GM19351 (cell line): ENCODE measurements around the gene ZNF544.
"Not testable (repeated sequence)": the region's sequence is repeated elsewhere in the genome, so short reads cannot be mapped to it uniquely, and the experiment has no call there.

ENCODE experiments used
- ATAC-seq: cut with Tn5 transposase; IDR thresholded peaks from one replicate; pipeline ENCODE4 v1.9.1; 2021; ENCODE audit warnings: mild to moderate bottlenecking, moderate library complexity; ENCODE audit not compliant: unreplicated experiment

Gene ZNF544

DNA sequence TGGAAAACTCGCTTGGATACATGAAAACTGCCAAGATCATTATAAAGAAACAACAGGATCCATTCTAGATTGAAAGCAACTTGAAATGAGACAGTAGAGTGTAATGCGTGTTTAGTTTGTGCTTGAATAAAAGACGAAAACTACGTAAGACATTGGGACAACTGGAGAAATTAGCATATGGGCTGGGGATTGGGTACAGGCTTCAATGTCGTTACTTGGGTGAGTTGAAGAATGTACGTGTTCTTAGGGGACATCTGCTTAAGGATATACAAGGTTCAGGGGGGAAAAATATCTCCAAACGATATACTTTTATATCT is 76.0 kb downstream of the ZNF544 start:
- no peak for ATAC-seq

DNA sequence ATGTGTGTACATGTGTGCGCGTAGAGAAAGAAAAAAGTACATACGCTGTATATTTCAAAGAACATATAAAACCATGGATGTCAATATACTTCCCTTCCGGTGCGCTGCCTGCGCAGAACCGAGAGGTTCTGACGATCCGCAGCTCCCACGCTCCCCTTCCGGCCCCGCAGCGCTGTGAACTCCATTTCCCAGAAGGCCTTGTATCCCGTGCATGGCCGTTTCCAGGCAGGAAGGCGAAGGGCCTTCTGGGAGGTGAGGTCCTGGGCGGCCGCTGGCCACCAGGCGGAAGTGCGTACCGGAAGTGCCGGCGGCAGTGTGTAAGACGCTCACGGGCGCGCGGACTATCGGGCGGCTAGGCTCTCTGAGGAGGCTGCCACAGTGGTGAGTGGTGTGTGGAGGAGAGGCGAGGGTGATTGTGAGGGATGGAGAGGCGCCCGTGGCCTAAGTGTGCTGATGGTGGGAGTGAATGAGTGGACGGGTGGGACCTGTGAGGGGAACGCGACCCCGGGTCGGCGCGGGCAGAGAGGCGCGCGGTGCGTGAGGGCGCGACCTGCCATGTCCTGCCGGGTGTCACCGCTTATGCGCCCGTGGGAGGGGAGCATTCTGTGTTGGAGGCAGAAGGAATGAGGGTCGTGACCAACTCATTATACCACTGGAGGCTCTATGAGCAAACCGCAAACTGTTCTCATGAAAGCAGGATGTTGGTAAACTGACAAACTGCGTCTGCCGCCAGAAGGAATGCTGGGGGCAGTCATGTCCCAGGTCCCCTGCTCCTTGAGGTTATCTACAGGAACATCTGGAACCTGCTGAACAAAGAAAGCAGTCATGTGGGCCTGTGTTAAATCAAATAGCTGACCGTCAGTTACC is 76.6 kb downstream of the ZNF544 start, which contains the start of gene ERVK3-1:
ERVK3-1 (plus strand) TSS at position 313 of the 867 bp plus-strand sequence. CDS start 6,792 bp downstream, outside the sequence.
- ATAC-seq = peak; percentile 93

DNA sequence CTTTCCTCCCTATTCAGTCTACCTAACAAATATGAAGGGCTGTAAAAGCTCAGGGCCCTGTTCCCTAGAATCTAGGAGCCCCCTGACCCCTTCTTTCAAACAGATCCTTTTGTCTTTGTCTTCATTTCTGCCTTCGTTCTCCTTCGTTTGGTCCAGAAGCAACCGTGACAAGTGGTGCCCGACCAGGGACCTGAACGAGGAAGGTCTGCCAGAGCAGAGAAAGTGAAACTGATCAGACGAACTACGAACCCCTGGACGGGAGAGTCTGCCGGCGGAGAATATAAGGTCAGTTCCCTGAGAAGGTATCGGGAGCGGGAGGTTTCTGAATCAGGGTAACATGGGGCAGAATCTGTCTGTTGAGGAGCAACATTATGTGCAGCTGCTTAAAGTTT is 77.2 kb downstream of the ZNF544 start:
- no peak for ATAC-seq

DNA sequence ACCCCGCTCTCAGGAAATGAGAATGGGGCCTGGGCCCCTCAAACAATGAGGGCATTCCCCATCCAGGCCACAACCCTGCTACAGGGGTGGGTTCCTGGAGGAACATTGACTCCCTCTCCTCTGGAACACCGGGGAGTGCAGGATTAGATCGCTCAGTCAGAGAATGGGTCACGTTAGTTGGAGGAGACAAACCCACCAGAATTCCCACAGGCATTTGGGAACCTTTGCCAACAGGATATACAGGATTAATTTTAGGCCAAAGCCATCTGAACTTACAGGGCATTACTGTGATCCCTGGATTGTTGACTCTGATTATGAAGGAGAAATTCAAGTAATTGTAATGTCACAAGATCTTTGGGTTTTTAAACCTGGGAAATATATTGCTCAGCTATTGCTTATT is 79.0 kb downstream of the ZNF544 start:
- ATAC-seq = no peak

DNA sequence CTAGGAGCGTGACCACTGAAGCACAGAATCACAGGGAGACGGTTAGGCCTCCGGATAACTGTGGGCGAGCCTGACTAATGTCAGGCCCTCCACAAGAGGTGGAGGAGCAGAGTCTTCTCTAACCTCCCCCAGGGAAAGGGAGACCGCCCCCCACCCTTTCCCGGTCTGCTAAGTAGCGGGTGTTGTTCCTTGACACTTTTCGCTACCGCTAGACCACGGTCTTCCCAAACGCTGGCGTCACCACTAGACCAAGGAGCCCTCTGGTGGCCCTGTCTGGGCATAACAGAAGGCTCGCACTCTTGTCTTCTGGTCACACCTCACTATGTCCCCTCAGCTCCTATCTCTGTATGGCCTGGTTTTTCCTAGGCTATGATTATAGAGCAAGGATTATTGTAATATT is 82.0 kb downstream of the ZNF544 start:
- not testable (repeated sequence) for ATAC-seq

DNA sequence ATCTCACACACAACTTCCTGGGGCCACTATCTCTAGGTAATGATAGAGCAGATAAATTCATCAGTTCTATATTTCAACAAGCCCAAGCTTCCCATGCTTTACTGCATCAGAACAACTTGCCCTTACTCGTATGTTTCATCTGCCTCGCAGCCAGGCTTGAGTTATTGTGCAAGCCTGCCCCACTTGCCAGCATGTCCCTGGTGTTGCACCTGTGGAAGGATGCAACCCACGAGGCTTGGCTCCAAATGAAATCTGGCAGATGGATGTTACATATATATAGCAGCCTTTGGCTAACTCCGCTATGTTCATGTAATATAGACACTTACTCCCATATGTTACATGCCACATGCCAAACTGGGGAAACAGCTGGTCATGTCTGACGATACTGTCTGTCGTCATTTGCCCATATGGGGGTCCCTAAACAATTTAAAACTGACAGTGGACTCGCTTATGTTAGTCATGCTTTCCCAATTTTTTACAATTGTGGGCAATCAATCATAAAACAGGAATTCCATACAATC is 82.7 kb downstream of the ZNF544 start:
- ATAC-seq = no peak
